ENCODE results near the gene OBSL1.

Gene OBSL1

DNA sequence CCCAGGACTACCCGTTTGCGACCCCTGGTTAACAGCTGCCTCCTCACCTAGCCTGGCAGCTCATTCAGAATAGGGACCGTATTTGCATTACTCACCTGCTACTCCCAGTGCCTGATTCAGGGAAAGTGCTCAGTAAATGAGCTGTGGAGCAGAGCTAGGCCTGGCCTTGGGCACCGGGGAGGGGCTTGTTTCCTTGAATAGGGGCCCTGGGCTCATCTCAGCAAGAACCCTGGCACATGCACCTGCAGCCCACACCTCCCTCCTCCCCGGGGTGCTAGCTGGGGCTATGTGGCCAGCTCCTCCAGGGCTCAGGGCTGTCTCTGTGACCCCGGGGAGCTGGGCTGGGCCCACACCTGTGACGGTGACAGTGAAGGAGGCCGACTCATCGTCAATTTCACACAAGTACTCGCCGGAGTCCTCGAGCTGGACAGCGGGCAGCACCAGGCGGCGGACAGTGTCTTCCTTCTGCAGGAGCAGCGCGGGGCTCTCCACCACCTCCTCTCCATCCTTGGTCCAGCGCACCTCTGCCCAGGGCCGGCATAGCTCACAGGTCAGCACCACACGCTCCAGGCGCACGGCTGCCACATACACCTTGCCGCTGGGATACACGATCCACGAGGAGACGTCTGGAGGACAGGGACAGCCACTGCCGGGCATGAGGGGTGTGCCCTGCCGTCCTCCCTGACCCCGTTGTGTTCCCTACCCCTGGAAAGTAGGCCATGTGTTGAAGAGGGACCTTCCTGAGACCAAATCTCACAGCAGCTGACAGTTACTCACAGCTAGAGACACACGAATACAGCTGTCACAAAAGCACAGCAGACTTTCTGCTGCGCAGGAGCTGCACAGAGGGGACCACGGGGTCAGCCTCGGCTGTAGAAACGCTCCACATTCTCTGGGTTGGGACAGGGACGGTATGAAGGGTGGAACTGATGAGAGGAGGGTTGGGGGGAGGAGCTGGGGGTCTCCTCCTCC lies 9.0 kb downstream of the OBSL1 start:
- FAIRE-seq, result no peak
- no peak for DNase-seq (ENCODE audit: insufficient read length)

GRCh38 chr2:219561179-219562048 lies 9.9 kb downstream of the OBSL1 start:
- FAIRE-seq (no peak), DNase-seq (ENCODE audit: insufficient read length) (no peak)
- no peak for TF ChIP-seq POLR2A (IDR thresholded peaks at IDR 0.05; ENCODE audit: low read depth, low read length)
- TF ChIP-seq POLR2AphosphoS5 (IDR thresholded peaks at IDR 0.05; ENCODE audit: low read depth, low read length), result no peak
- TF ChIP-seq TAF1 (IDR thresholded peaks at IDR 0.05; ENCODE audit: borderline replicate concordance, low read depth, low read length), result no peak

More for the DNA sequence above, 9.0 kb downstream of the OBSL1 start:
- TF ChIP-seq POLR2A (IDR thresholded peaks at IDR 0.05; ENCODE audit: low read depth, low read length) (no peak), TAF1 (IDR thresholded peaks at IDR 0.05; ENCODE audit: borderline replicate concordance, low read depth, low read length) (no peak), POLR2AphosphoS5 (IDR thresholded peaks at IDR 0.05; ENCODE audit: low read depth, low read length) (no peak)

DNA sequence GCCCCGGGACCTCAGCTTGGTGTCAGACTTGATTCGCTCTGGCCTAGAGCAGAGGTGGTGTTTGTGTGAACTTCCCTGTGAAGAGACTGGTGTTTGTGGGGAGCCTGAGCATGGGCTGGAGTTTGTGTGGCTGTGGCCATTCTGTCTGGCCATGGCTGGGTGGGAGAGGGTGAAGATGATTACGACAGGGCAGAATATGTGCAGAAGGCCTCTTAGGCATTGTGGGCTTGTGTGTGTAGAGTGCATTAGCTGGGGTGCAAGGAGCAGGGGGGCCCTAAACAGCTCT lies 10.5 kb downstream of the OBSL1 start:
- no peak for TF ChIP-seq POLR2AphosphoS5 (IDR thresholded peaks at IDR 0.05; ENCODE audit: low read depth, low read length)
- no peak for TF ChIP-seq TAF1 (IDR thresholded peaks at IDR 0.05; ENCODE audit: borderline replicate concordance, low read depth, low read length)
- TF ChIP-seq POLR2A (IDR thresholded peaks at IDR 0.05; ENCODE audit: low read depth, low read length), result no peak
- FAIRE-seq (no peak), DNase-seq (ENCODE audit: insufficient read length) (no peak)

GRCh38 chr2:219560037-219560892 lies 11.1 kb downstream of the OBSL1 start:
- DNase-seq (ENCODE audit: insufficient read length), result peak; percentile 73
- FAIRE-seq, result no peak
- no peak for TF ChIP-seq POLR2AphosphoS5 (IDR thresholded peaks at IDR 0.05; ENCODE audit: low read depth, low read length)
- TF ChIP-seq POLR2A (IDR thresholded peaks at IDR 0.05; ENCODE audit: low read depth, low read length), result no peak
- TF ChIP-seq TAF1 (IDR thresholded peaks at IDR 0.05; ENCODE audit: borderline replicate concordance, low read depth, low read length), result no peak

- DNase-seq (ENCODE audit: insufficient read length), result no peak
- no peak for TF ChIP-seq POLR2A (IDR thresholded peaks at IDR 0.05; ENCODE audit: low read depth, low read length)
- no peak for TF ChIP-seq TAF1 (IDR thresholded peaks at IDR 0.05; ENCODE audit: borderline replicate concordance, low read depth, low read length)
- no peak for TF ChIP-seq POLR2AphosphoS5 (IDR thresholded peaks at IDR 0.05; ENCODE audit: low read depth, low read length)
- FAIRE-seq, result no peak
These were observed 12.0 kb downstream of the OBSL1 start for GRCh38 chr2:219559156-219559915.

DNA sequence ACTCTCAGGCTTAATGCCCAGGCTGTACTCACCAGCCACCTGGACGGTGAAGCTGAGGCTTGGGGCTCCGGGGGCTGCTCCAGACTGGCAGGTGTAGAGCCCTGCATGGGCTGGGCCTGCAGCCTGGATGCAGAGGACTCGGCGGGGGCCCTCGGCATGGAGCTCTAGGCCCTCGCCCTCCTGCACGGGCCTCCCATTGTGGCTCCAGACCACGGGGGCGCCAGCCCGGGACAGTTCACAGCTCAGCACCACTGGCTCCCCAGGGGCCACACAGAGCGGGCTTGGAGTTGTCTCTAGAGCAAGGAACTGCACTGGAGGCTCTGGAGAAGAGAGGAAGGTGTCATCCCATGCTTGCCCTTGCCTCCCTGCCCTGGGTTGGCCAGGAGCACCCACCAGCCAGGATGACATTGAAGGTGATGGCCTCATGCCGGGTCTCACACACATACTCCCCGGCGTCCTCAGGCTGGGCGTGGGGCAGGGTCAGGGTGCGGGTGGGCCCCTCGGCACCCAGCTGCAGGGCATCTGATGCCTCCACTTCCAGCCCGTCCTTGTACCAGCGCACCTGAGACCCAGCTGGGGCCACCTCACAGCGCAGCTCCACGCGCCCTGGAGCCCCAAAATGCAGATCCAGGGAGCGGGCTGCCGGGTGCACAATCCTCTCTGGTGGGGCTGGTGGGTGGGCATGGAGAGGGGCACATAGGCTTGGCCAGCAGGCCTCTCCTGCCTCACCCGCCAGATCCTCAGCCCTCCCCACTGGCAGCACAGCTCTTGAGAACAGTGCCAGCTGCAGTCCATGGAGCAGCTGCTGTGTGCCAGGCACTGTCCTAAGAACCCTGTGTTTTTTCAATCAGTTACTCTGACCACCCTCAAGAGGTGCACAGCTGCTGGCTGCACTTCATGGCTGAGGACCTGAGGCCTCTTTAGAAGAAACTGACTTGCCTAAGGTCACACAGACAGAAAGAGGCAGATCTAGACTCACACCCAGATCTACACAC lies 13.3 kb downstream of the OBSL1 start:
- FAIRE-seq (no peak), DNase-seq (ENCODE audit: insufficient read length) (no peak)
- TF ChIP-seq POLR2AphosphoS5 (IDR thresholded peaks at IDR 0.05; ENCODE audit: low read depth, low read length), result no peak
- TF ChIP-seq POLR2A (IDR thresholded peaks at IDR 0.05; ENCODE audit: low read depth, low read length), result no peak
- TF ChIP-seq TAF1 (IDR thresholded peaks at IDR 0.05; ENCODE audit: borderline replicate concordance, low read depth, low read length), result no peak

DNA sequence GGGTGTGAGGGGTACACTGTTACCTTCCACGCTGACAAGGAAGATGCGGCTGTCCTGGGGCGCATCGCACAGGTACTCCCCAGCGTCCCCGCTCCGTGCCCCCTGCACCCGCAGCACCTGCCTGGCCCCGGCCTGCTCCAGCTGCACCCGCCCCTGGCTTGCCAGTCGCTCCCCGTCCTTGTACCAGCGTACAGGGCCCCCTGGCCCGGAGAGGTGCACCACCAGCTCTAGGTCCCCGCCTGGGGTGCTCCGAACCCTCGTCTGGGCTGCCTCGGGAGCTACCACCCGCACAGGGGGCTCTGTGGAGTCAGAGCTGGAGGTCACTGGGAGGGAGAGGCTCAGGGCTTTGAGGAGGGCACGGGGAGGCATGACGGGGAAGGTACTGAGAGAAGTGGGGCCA lies 14.0 kb downstream of the OBSL1 start:
- DNase-seq (ENCODE audit: insufficient read length) (no peak), FAIRE-seq (no peak)
- TF ChIP-seq TAF1 (IDR thresholded peaks at IDR 0.05; ENCODE audit: borderline replicate concordance, low read depth, low read length), result no peak
- TF ChIP-seq POLR2AphosphoS5 (IDR thresholded peaks at IDR 0.05; ENCODE audit: low read depth, low read length), result no peak
- TF ChIP-seq POLR2A (IDR thresholded peaks at IDR 0.05; ENCODE audit: low read depth, low read length), result no peak

- FAIRE-seq (no peak), DNase-seq (ENCODE audit: insufficient read length) (no peak)
- TF ChIP-seq POLR2AphosphoS5 (IDR thresholded peaks at IDR 0.05; ENCODE audit: low read depth, low read length) (no peak), POLR2A (IDR thresholded peaks at IDR 0.05; ENCODE audit: low read depth, low read length) (no peak), TAF1 (IDR thresholded peaks at IDR 0.05; ENCODE audit: borderline replicate concordance, low read depth, low read length) (no peak)
These were observed 14.9 kb downstream of the OBSL1 start for GRCh38 chr2:219556413-219556812.

DNA sequence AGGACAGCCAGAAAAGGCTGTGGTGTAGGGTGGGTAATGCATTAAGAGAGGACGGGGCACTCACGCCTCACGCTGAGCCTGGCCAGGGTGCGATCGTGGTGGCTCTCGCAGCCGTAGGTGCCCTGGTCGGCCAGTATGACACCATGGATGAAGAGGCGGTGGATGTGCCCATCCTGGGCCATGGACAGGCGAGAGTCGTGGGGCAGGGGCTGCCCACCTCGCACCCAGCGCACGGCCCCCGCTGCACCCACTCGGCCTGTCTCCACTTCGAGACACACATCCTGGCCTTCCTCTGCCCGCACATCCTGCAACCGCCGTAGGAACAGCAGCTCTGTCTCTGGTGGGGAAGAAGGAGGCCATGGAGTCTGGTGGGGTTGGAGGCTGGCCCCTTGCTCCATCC lies 15.4 kb downstream of the OBSL1 start:
- DNase-seq (ENCODE audit: insufficient read length) (no peak), FAIRE-seq (no peak)
- TF ChIP-seq TAF1 (IDR thresholded peaks at IDR 0.05; ENCODE audit: borderline replicate concordance, low read depth, low read length) (no peak), POLR2AphosphoS5 (IDR thresholded peaks at IDR 0.05; ENCODE audit: low read depth, low read length) (no peak), POLR2A (IDR thresholded peaks at IDR 0.05; ENCODE audit: low read depth, low read length) (no peak)
